ENCODE results near the gene ZSWIM8.
A peak's percentile ranks its signal among the peaks of the same experiment; 100 is the strongest.
"Not testable (repeated sequence)": the region's sequence is repeated elsewhere in the genome, so short reads cannot be mapped to it uniquely, and the experiment has no call there.

The ZSWIM8 gene

DNA sequence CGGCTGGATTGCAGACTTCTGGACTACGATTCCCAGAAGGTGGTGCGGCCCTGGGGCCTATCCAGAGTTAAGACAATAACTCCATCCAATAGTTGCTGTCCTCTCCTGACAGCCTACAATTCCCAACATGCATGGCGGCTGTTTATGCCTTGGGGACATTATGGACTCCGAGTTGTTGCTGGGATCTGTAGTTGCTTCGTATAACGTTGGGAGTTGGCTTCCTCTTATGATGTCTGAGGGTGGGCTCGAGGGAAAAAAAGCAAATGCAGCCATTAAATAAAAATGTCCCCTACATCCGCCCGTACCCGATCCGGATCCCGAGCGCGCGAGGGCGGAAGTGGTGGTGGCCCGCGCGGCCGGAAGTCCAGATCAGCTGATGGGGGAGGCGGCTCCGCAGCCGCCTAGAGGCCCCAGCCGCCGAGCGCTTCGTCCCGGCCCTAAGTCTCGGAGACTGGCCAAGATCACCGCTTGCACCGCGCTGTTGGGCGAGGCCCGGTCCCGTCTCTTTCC is at the start of gene ZSWIM8:
ZSWIM8 (plus strand) TSS at position 396 of the 510 bp plus-strand sequence. CDS start 273 bp downstream, outside the sequence.
- peak; percentile 70 for DNase-seq

- not testable (repeated sequence) for DNase-seq
Observed at GRCh38 chr10:73740501-73741254, 44.7 kb upstream of the ZSWIM8 start.

- DNase-seq: no peak
Observed at GRCh38 chr10:73742454-73742734, 43.0 kb upstream of the ZSWIM8 start.

- DNase-seq: no peak
Observed at GRCh38 chr10:73743327-73743904, 42.0 kb upstream of the ZSWIM8 start.

- peak; percentile 78 for DNase-seq
Observed at GRCh38 chr10:73743905-73744663, 41.3 kb upstream of the ZSWIM8 start, which contains the start of gene SEC24C. SEC24C (plus strand) TSS chr10:73744372; CDS start chr10:73746833, 2,461 bp downstream.

DNA sequence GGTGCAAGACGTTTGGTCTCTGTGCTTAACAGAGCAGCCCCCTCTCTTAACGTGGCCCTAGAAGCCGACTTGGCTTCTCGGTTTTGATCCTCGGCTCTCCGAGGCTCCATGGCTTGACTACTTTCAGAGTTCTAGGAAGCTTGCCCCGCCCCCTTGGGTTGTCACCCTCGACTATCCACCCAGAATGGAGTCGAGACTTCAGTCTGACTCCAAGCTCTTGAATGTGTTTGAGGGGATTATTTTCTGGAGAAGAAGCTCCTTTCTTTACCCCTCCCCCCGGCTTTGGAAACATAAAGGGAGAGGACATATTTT is 40.8 kb upstream of the ZSWIM8 start:
- DNase-seq: no peak

DNA sequence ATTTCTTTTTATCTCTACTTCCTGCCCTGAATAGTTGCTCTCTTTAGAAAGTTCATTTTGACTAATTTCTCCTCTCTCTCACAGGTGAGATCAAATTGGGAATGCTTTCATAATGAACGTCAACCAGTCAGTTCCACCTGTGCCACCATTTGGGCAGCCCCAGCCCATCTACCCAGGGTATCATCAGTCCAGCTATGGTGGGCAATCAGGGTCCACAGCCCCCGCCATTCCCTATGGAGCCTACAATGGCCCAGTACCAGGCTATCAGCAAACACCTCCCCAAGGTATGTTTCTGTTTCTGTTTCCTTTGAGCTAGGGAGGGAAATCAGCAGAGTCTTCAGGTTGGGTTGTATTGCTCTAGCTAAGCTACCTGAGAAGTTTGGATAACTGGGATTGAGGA is 38.7 kb upstream of the ZSWIM8 start:
- DNase-seq: no peak

DNA sequence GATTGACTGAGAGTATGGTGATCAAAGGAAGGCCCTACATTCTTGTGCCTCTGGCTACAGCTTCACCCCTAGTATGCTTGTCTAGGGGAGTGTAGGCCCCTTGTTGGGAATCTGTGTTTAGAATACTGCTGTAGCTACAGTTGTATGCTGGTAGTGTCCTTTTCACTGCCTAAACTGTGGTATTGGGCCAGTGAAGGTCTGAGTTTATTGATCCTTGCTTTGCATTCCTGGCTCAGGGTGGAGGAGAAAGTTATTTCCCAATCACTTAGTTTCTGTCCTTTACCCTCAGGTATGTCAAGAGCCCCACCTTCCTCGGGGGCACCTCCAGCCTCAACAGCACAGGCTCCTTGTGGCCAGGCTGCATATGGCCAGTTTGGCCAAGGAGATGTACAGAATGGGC is 34.6 kb upstream of the ZSWIM8 start:
- DNase-seq: no peak

DNA sequence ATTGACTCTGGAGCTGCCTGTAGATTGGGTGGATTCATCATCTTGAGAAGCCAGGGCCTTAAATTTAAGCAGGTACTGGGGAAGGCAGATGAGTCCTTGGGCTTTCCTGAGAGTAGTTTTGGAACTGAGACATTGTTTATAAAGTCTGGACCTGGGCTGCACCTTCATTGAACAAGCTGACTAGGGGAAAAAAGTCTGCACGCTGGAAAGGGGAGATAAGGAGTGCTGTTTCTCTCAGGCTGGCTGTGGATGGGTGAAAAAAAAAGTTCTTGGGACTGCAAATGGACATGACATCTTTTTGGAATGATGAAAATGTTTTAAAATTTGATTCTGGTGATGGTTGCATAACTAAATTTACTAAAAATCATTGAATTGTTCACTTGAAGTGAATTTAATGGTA is 29.2 kb upstream of the ZSWIM8 start:
- DNase-seq: no peak

DNA sequence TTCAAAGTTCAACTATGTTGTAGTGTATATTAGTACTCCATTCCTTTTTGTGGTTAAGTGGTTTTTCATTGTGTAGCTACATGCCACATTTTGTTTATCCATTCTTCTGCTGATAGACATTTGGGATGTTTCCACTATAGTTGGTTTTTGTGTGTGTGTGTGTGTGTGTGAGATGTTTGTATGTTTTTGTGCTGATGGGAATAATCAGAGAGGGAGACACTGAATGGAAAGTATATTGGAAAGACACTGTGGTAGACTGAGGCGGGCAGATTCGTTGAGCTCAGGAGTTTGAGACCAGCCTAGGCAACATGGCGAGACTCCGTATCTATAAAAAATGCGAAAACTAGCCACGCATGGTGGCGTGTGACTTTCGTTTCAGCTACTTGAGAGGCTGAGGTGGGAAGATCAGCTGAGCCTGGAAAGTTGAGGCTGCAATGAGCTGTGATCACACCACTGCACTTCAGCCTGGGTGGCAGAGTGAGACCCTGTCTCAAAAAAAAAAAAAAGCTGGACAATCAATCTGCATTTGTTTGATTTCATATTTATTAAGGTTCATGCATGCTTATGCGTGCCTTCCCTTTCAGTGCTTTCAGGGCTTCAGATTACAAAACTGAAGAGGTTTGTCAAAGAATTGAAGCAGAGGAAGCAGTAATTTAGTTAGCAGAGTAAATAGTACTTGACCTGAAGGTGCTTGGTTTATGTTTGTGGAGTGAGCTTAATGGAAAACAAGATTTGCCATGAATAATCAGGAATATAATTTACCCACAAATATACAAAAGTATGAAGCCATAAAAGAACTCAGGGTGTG is 26.5 kb upstream of the ZSWIM8 start:
- peak; percentile 16 for DNase-seq

DNA sequence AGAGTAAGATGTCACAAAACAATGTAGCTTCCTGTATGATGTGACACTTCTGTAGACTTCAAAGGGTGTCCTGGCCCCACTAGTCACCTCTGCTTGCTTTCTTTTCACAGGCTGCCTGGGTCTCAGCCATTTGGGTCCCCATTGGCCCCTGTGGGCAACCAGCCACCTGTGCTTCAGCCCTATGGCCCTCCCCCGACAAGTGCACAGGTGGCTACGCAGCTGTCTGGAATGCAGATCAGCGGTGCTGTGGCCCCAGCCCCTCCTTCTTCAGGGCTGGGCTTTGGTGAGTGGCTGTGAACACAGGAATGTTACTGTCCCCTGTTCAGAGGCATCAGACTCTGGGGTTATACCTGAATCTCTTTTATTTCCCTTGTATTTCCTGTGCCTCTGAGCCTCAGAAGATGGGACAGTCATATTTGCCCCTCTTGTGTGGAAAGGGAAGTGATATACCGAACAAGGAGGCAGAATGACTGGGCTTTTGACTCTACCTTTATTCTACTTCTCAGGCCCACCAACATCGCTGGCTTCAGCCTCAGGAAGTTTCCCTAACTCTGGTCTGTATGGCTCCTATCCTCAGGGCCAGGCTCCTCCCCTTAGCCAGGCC is 25.8 kb upstream of the ZSWIM8 start:
- DNase-seq: no peak

GRCh38 chr10:73761781-73762180 is 23.6 kb upstream of the ZSWIM8 start:
- DNase-seq: no peak

GRCh38 chr10:73762915-73763314 is 22.5 kb upstream of the ZSWIM8 start:
- no peak for DNase-seq

GRCh38 chr10:73763343-73763742 is 22.1 kb upstream of the ZSWIM8 start:
- no peak for DNase-seq

GRCh38 chr10:73765066-73765465 is 20.3 kb upstream of the ZSWIM8 start:
- no peak for DNase-seq

DNA sequence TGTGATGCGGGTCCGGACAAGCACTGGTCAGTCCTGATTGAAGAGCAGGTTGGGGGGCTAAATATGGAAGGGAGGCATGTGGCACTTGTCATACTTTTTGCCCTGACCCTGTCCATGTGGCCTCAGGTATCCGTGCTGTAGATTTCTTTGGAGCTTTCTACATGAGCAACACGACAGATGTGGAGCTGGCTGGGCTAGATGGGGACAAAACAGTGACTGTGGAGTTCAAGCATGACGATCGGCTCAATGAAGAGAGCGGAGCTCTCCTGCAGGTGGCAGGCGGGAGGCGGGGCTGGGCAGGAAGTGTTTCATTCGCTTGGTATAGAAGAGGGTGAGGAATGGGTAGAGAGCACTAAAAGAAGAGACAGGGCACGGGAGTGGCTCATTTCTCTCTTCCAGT is 16.5 kb upstream of the ZSWIM8 start:
- no peak for DNase-seq

DNA sequence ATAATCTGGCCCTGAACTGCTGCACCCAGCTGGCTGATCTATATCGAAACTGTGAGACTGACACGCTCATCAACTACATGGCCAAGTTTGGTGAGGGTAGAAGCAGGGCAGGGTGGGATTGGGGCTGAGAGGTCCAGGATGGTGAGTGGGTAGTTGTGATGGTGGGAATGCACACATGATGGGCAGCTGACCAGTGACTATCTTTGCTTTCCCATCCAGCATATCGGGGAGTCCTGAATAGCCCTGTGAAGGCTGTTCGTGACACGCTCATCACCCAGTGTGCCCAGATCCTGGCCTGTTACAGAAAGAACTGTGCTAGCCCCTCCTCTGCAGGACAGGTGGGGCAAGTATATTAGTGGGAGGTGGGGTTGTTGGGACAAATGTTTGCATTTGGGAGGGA is 16.0 kb upstream of the ZSWIM8 start:
- DNase-seq: no peak

GRCh38 chr10:73771722-73772280 is 13.6 kb upstream of the ZSWIM8 start:
- DNase-seq: no peak

DNA sequence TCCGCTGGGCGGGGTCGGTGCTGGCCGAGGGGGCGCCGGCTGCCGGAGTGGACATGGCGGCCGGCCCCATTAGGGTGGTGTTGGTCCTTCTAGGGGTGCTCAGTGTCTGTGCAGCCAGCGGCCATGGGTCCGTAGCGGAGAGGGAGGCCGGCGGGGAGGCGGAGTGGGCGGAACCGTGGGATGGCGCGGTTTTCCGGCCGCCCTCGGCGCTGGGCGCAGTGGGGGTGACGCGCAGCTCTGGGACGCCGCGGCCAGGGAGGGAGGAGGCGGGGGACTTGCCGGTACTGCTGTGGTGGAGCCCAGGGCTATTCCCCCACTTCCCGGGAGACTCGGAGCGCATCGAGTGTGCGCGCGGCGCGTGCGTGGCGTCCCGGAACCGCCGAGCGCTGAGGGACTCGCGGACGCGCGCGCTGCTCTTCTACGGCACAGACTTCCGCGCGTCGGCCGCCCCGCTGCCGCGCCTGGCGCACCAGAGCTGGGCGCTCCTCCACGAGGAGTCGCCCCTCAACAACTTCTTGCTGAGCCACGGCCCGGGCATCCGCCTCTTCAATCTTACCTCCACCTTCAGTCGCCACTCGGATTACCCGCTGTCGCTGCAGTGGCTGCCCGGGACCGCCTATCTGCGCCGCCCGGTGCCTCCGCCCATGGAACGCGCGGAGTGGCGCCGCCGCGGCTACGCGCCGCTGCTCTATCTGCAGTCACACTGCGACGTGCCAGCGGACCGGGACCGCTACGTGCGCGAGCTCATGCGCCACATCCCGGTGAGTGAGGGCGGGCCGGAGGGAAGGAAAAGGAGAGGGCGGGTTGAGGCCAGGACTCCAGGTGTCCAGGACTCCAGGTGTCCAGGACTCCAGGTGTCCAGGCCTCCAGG is 12.9 kb upstream of the ZSWIM8 start:
- no peak for DNase-seq

- DNase-seq: no peak
Observed at GRCh38 chr10:73773152-73773879, 12.1 kb upstream of the ZSWIM8 start.

GRCh38 chr10:73774637-73775036 is 10.8 kb upstream of the ZSWIM8 start:
- no peak for DNase-seq

Measured in NCI-H1436 treated with DMSO at 0.1 percent for 48 hours (cell line).